Stimulated activated CD4-positive, alpha-beta T cell treated with anti-CD3 and anti-CD28 coated beads, Interleukin-1b, Interleukin-23, amount 100 ng/mL, for 24 hours (primary cell): ENCODE data around the gene SLFNL1.

ENCODE experiments used
- DNase-seq, 4 experiments: peaks; one replicate each; pipeline ENCODE4 v3.0.0-alpha.2; 2020; ENCODE audit warnings: low read depth in 4 of 4, low spot score in 1 of 4

SLFNL1 gene

GRCh38 chr1:40987439-40988276 is 33.9 kb downstream of the SLFNL1 start:
- no peak for DNase-seq

- DNase-seq, result no peak
Observed at GRCh38 chr1:40986956-40987355, 34.6 kb downstream of the SLFNL1 start.

DNA sequence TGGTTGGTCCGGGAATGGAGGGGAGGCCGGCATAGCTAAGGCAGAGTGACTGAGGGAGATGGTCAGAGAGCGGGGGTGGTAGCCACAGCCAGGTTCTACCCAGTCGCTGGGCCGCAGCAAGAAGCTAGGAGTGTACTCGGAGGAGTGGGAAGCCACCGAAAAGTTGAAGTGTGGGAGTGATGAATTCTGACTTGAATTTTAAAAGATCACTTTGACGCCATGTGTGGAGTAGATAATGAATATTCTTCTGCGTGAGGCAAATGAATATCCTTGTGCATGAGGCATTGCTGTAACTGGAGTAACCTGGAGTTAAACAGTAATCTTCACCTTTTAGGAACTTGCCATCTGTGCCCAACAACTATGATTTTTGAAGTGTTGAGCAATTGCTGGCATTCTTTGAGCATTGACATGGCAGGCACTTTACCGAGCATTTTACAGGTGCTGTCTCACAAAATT is 35.2 kb downstream of the SLFNL1 start:
- DNase-seq, result no peak

GRCh38 chr1:40985875-40986274 is 35.6 kb downstream of the SLFNL1 start:
- no peak for DNase-seq

GRCh38 chr1:40985161-40985560 is 36.4 kb downstream of the SLFNL1 start:
- DNase-seq, result no peak

DNA sequence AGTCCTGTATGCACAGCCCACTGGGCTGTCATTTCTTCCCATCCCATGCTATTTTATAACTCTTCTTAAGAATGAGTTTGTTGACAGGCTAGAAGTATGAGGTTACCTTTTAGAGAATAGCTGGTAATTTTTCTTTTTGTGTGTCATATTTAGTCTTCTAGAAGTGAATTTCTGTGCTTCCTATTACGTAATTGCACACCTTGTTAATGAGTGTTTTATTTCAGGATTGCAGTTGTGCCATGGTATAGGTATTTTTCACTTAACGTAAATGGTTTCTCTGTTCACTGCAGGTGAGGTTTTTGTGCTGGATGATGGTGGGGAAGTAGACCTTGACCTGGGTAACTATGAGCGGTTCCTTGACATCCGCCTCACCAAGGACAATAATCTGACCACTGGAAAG is 37.0 kb downstream of the SLFNL1 start:
- DNase-seq, result no peak

GRCh38 chr1:40984066-40984465 is 37.5 kb downstream of the SLFNL1 start:
- no peak for DNase-seq

- DNase-seq, result no peak
Observed at GRCh38 chr1:40983286-40983685, 38.2 kb downstream of the SLFNL1 start.

DNA sequence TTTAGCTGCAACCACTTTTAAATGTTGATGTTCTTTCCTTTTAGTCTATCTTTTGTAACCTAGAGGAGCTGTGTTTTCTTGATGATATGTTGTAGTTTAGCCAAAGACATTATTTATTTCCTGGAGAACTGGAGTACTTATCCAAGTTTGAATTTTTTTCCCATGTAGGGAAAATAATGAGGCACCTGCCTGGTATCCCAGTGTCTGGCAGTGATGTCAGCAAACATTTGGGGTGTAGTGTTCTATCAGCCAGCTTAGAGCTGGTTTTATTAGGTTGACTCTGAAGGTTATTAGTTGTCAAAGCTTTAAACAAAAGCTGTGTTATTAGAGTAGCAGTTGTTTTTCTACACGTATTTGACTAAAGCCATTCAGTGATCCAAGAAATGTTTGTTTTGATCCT is 38.8 kb downstream of the SLFNL1 start:
- no peak for DNase-seq

DNA sequence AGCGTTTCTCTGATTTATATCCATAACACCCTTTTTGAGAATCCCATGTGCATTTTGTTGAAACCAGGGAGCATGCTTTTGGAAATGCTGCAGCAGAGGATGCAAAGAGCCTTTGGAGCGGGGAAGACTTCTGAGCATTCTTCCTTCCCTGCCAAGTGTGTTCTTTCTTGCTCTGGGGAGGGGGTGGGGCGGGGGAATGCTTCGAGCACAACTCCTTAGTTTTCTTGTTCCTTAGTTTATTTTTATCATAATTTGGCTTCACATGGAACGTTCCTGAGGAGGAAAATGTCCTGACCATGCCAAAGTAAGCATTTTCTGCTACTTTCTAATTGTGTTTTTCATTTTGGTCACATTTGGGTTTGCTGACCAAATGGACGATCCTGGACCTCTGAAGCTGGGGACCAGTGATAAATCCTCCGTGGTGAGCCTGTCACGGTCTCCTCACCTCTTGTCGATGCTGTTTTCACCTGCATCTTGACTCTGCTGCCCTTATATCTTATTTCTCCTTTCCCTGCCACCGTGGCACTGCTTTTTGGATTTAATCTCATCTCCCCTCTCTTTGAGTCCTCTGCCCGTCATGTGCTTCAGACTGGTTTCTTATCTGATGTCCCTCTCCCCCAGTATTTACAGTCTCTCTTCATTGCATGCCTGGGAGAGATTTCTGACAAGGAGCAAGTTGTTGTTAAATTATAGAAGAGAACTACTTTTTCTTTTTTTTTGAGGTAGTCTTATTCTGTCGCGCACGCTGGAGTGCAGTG is 39.7 kb downstream of the SLFNL1 start:
- no peak for DNase-seq

GRCh38 chr1:40980453-40981121 is 40.9 kb downstream of the SLFNL1 start:
- DNase-seq, result peak; percentile 7 to 35 (median 28)

- DNase-seq, result no peak
Observed at GRCh38 chr1:40980068-40980452, 41.5 kb downstream of the SLFNL1 start.

- peak; percentile 88 to 94 (median 92) for DNase-seq
Observed at GRCh38 chr1:40979241-40980067, 42.1 kb downstream of the SLFNL1 start, which contains the start of gene CTPS1. TSS of gene CTPS1 (plus strand) at chr1:40979696. CDS start at chr1:40983291, 3,595 bp downstream.

DNA sequence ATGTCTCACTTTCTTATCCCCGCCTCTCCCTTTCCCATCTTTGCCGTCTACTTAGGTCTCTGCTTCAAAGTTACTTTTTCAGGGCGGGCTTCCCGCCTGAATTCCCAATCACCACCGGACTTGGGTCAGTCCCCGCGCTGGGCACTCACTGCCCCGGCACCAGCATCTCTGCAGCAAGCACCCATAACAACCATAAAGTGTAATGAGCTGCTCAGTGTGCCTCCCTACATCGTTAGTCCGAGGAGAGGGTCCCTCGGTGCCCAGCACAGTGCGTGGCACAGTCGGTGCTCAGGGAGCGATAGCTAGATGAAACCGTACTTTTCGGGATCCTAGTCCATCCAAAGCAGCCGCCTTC is 42.7 kb downstream of the SLFNL1 start:
- DNase-seq, result no peak

- no peak for DNase-seq
Observed at GRCh38 chr1:40977716-40978115, 43.8 kb downstream of the SLFNL1 start.

- DNase-seq, result no peak
Observed at GRCh38 chr1:40976952-40977690, 44.4 kb downstream of the SLFNL1 start.

GRCh38 chr1:40974945-40975344 is 46.6 kb downstream of the SLFNL1 start:
- no peak for DNase-seq

DNA sequence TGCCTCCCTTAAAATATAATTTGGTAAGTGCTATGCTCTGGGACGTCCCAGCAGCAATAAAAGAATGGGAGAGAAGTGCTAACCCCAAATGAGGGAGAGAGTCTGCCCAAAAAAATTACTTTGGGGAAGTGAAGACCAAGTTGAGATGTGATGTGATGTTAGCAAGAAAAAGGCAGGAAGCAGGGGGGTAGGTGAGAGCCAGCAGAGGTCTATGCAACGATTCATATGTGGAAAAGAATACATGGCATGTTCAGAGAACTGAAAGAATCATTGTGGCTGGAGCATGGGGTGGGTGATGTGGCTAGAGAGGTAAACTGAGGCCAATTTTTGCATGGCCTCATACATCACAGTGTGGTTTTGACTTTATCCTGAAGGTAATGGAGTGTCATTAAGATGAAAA is 47.6 kb downstream of the SLFNL1 start:
- no peak for DNase-seq

DNA sequence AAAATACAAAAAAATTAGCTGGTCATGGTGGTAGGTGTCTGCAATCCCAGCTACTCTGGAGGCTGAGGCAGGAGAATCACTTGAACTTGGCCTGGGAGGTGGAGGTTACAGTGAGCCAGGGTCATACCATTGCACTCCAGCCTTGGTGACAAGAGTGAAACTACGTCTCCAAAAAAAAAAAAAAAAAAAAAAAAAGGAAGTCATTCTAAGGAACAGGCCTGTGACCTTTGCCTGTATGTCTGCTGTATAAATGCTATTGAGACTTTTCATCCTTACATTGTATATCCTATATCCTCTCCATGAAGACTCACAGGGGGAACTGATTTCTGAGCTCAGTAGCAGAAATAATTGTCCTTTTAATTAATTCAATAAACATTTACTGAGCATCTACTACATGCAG is 49.6 kb downstream of the SLFNL1 start:
- DNase-seq, result no peak

- no peak for DNase-seq
Observed at GRCh38 chr1:40969445-40969844, 52.1 kb downstream of the SLFNL1 start.
